AG04450 (cell line): ENCODE measurements around the gene POU2AF1. TPM values are rescaled to one million over a fixed set of nuclear protein-coding genes. Genes with fewer than 3 reads are reported as not detected.

ENCODE experiments used
- CTCF ChIA-PET: fragments of 300-600, 350-600 bp; formaldehyde crosslinking; extraction: SDS; loops from one replicate; lab custom pipeline; 2022; ENCODE audit warnings: antibody characterized with exemption, inconsistent platforms; lab: Charles Lee
- POLR2A ChIA-PET: fragments of 350-600 bp; formaldehyde crosslinking; extraction: SDS; loops from one replicate; lab custom pipeline; 2021; ENCODE audit warnings: antibody characterized with exemption, inconsistent platforms; lab: Yijun Ruan, JAX
- DNase-seq: peaks from one replicate; pipeline ENCODE4 v3.0.0-alpha.2; 2011; ENCODE audit warnings: low read depth, low spot score
- H3K27ac ChIP-seq: one replicate; pipeline ENCODE4 v1.5.1; 2012; ENCODE audit warnings: low read depth, low read length, control low read depth
- H3K27me3 ChIP-seq: one replicate; pipeline ENCODE4 v1.6.0; 2012; ENCODE audit warnings: low read length; ENCODE audit not compliant: control insufficient read depth, insufficient read depth
- H3K4me3 ChIP-seq: 2 replicates; pipeline ENCODE4 v1.5.1; 2011; ENCODE audit warnings: mild to moderate bottlenecking, low read depth, low read length, control low read depth
- H3K9me3 ChIP-seq: 2 replicates; pipeline ENCODE4 v1.5.1; 2012; ENCODE audit warnings: low read length; ENCODE audit not compliant: control insufficient read depth, insufficient read depth
- polyA plus RNA-seq: library from polyadenylated mRNA; depleted of rRNA; stranded (reverse); fragments of >200 nt; gene quantifications from 2 replicates; pipeline ENCODE4 v1.2.3, GENCODE V29; 2011
- TF ChIP-seq, protein P1 (sequence below): IDR thresholded peaks from 2 replicates; pipeline ENCODE4 v1.5.1; 2011; ENCODE audit warnings: low read depth, low read length, control low read depth, inconsistent platforms

The POU2AF1 gene
- polyA plus RNA-seq, 1 experiment = not detected

- POLR2A ChIA-PET = no interaction called here
- TF ChIP-seq, protein P1, sequence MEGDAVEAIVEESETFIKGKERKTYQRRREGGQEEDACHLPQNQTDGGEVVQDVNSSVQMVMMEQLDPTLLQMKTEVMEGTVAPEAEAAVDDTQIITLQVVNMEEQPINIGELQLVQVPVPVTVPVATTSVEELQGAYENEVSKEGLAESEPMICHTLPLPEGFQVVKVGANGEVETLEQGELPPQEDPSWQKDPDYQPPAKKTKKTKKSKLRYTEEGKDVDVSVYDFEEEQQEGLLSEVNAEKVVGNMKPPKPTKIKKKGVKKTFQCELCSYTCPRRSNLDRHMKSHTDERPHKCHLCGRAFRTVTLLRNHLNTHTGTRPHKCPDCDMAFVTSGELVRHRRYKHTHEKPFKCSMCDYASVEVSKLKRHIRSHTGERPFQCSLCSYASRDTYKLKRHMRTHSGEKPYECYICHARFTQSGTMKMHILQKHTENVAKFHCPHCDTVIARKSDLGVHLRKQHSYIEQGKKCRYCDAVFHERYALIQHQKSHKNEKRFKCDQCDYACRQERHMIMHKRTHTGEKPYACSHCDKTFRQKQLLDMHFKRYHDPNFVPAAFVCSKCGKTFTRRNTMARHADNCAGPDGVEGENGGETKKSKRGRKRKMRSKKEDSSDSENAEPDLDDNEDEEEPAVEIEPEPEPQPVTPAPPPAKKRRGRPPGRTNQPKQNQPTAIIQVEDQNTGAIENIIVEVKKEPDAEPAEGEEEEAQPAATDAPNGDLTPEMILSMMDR = no peak
- CTCF ChIA-PET = interaction anchor here (0.7 kb wide), 1 partner anchor 16 kb away, joined by 3 read pairs; no protein-coding TSS in a partner anchor
Observed at GRCh38 chr11:111411456-111411855, 32.4 kb upstream of the POU2AF1 start.

GRCh38 chr11:111410951-111411350 is 31.9 kb upstream of the POU2AF1 start:
- ChIA-PET CTCF (interaction anchor here (0.7 kb wide), 1 partner anchor 9 kb away, joined by 3 read pairs; no protein-coding TSS in a partner anchor), POLR2A (no interaction called here)
- Histone ChIP-seq H3K27me3 (peaks cover 21% of the 10 kb centered on the region), H3K4me3 (no peak overlapping the region), H3K27ac (no peak overlapping the region), H3K9me3 (no peaks in the 10 kb centered on the region)
- TF ChIP-seq, protein P1 = no peak
- no peak for DNase-seq

More at GRCh38 chr11:111411456-111411855, 32.4 kb upstream of the POU2AF1 start:
- DNase-seq = no peak
- H3K27me3 ChIP-seq = peaks cover 22% of the 10 kb centered on the region
- H3K27ac ChIP-seq = no peak overlapping the region
- H3K4me3 ChIP-seq = no peak overlapping the region
- H3K9me3 ChIP-seq = no peaks in the 10 kb centered on the region

DNA sequence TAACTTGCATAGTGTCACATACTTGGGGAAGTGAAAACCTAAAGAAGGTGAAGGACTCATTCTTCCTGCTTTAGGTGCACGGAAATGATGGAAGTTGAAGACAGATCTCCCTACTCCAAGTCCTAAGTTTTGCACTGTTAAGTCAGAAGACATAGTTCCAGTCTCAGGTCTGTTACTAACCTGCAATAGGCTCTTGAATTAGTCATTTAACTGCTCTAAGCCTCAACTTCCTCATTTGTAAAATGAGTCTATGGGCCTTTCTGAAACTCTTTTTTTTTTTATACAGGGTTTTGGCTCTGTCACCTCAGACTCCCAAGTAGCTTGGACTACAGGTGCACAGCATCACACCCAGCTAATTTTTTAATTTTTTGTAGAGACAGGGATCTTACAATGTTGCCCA is 30.8 kb upstream of the POU2AF1 start:
- Histone ChIP-seq H3K27me3 (peaks cover 15% of the 10 kb centered on the region), H3K4me3 (no peak overlapping the region), H3K27ac (no peak overlapping the region), H3K9me3 (no peaks in the 10 kb centered on the region)
- POLR2A ChIA-PET = no interaction called here
- CTCF ChIA-PET = no interaction called here
- TF ChIP-seq, protein P1 = no peak
- DNase-seq = no peak

DNA sequence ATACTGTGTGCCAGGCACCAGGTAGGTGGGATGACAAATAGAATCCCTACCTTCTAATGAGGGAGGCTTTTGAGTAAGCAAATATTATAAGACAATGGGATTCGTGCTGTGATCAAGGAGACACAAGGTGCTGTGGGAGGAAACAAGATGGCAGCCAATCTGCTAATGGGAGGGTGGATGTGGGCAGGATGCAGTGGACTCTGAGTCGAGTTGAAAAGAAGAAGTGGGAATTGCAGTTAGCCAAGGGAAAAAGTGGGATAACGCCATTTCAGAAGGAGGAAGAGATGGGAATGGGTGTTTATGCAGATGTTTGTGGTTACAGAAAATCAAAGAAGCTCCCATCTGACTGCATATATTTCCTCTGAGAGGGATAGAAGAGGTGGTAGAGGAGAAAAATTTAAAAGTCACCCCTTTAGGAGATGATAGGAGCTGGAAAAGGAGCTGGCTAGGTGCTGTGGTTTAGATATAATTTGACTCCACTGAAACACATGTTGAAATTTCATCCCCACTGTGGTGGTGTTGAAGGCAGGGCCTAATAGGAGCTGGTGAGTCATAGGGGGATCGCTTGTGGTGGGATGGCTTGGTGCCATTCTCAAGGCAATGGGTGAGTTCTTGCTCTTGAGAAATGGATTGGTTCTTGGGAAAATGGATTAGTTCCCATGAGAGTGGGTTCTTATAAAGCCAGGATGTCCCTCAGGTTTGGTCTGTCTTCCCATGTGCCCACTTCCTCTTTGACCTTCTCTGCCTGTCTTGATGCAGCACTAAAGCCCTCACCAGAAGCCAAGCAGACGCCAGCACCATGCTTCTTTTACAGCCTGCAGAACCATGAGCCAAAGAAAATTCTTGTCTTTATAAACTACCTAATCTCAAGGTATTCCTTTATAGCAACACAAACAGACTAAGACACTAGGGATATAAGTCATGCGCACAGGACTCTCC is 30.0 kb upstream of the POU2AF1 start:
- Histone ChIP-seq H3K27me3 (peaks cover 8% of the 10 kb centered on the region), H3K9me3 (no peaks in the 10 kb centered on the region), H3K4me3 (no peak overlapping the region), H3K27ac (no peak overlapping the region)
- ChIA-PET CTCF (no interaction called here), POLR2A (interaction anchor here (0.6 kb wide), 1 partner anchor 137 kb away, joined by 3 read pairs; no protein-coding TSS in a partner anchor)
- DNase-seq = no peak
- TF ChIP-seq, protein P1 = no peak

DNA sequence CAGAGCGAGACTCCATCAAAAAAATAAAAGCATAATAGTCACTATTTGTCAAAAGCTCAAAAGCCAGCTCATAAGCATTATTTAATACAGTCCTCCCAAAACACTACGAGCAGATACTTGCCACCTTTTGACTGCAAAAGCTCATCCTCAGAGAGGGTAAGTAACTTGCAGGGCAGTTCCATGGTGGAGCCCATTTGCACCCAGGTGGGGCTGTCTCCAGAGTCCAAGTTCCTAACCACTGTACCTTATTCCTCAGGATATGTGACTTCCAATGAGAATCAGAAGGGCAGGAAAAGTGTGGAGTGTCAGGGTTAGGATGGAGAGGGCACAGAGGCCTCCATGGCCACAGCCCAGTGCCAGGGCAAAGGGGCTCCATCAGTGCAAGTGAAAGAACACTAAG is 28.6 kb upstream of the POU2AF1 start:
- H3K4me3 ChIP-seq = no peak overlapping the region
- ChIA-PET POLR2A (no interaction called here), CTCF (no interaction called here)
- H3K9me3 ChIP-seq = no peaks in the 10 kb centered on the region
- peaks cover 8% of the 10 kb centered on the region for H3K27me3 ChIP-seq
- TF ChIP-seq, protein P1 = no peak
- DNase-seq = no peak
- H3K27ac ChIP-seq = no peak overlapping the region
